GM18519 (cell line): ENCODE measurements around the gene RHOG.
"Not testable (repeated sequence)": the region's sequence is repeated elsewhere in the genome, so short reads cannot be mapped to it uniquely, and the experiment has no call there.

Experiments used
- ATAC-seq: cut with Tn5 transposase; IDR thresholded peaks from one replicate; pipeline ENCODE4 v1.9.1; 2021; ENCODE audit warnings: mild to moderate bottlenecking, moderate library complexity; ENCODE audit not compliant: unreplicated experiment, low FRiP score

The RHOG gene

GRCh38 chr11:3814832-3815231, 25.9 kb downstream of the RHOG start:
- ATAC-seq = not testable (repeated sequence)

GRCh38 chr11:3810951-3811350, 29.8 kb downstream of the RHOG start:
- no peak for ATAC-seq

- ATAC-seq = no peak
These were observed 30.3 kb downstream of the RHOG start for GRCh38 chr11:3810446-3810845.

GRCh38 chr11:3809624-3809928, 31.2 kb downstream of the RHOG start:
- ATAC-seq = no peak

- peak; percentile 89 for ATAC-seq
These were observed 31.7 kb downstream of the RHOG start for GRCh38 chr11:3808861-3809623.

- no peak for ATAC-seq
These were observed 32.6 kb downstream of the RHOG start, which contains the start of gene PGAP2 for GRCh38 chr11:3807909-3808860. TSS of gene PGAP2 (plus strand) at chr11:3808560. CDS start at chr11:3811260, 2,700 bp downstream.

GRCh38 chr11:3803726-3804495, 36.8 kb downstream of the RHOG start:
- ATAC-seq = no peak

DNA sequence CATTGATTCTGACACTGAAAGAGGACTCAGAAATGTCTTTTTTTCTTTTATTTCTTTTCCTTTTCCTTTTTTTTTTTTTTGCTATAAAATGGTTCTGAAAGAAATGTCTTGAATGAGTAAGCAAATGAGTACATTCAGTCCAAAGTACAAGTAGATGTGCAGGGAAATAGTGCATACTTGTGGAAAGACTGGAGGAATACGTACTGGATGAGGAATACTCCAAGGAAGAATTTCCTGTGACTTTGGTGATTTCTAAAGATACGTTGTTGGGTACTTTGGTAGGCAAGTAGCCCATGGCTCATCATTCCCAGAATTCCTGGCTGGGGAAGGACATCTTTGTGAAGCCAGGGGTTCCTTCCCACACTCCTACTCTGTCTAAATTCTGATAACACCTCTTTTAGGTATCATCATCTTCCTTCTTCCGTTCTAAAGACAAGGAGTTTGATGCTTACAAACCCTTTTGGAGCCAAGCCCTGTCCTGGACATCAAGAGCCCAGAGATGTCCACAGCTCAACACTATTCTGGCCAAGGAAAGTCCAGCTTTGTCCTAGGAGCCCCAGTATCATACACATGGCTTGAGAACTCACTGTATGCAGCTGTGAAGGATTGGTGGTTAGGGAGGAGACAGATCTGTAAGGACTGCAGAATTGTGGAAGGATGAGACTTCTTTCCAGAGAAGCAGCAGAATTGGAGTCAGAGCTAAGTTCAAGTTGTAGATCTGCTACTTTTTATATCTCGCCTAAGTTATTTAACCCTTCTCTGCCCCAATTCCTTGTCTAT, 38.6 kb downstream of the RHOG start:
- ATAC-seq = no peak

- no peak for ATAC-seq
These were observed 40.9 kb downstream of the RHOG start for GRCh38 chr11:3799873-3800272.

GRCh38 chr11:3799143-3799542, 41.6 kb downstream of the RHOG start:
- ATAC-seq = no peak

DNA sequence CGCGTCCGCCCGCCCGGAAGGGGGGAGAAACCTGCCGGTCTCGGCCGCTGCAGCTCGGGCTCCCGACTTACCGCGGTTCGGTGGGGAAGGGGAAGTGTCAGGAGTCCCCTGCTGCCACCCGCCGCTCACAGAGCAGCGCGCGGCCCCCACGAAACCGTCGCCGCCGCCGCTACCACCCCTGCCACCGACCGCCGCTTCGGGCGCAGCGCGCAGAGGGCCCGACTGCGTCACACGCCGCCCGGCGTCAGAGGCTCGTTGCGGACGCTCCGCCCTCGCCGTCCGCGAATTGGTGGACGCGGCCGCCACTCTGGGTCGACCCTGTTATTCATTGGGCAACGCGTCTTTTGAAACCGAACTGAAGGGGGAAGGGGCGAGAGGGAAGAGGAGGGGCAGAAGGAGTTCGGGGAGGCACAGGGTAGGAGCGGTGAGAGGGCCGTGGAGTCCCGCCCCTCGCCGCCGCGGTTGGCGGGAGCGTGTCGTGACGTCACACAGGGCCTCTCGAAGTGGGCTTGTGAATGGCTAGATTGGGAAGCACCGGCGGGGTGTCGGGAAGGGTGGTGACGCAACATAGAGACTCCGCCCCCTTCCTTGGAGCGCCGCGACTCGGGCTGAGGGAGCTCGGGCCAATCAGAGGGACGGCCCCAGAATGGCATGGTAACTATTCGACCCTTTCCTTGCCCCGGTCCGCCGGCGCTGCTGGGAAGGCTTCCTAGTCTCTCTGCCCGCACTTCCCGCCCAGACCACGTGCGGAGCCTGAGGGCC, 43.2 kb downstream of the RHOG start, which contains the start of gene NUP98:
NUP98 (minus strand) TSS at position 226 of the 762 bp plus-strand sequence. CDS start 15,437 bp downstream, outside the sequence.
- peak; percentile 79 for ATAC-seq

DNA sequence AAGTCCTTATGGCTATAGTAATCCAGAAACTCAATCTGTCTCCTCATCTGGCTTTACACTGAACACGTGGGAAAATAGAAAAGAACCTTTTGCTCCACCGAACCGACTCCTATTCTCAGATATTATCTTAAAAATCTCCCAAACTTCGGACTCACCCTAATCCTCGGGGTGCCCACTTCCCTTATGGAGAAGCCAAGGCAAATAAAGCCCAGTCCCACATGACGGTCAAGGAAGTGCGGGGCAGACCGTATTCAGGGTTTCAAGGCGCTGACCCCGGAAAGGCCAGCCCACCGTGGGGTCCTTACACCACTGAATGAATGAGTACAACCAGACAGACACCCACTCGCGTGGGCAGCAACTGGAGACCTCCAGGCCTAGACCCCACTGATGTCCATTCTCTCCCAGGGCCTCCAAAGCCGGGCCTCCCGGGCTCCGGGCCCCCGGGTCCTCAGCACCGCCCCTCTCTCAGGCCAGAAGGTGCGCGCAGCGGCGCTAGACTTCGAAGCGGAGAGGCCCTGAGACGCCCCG, 43.9 kb downstream of the RHOG start:
- peak; percentile 21 for ATAC-seq

DNA sequence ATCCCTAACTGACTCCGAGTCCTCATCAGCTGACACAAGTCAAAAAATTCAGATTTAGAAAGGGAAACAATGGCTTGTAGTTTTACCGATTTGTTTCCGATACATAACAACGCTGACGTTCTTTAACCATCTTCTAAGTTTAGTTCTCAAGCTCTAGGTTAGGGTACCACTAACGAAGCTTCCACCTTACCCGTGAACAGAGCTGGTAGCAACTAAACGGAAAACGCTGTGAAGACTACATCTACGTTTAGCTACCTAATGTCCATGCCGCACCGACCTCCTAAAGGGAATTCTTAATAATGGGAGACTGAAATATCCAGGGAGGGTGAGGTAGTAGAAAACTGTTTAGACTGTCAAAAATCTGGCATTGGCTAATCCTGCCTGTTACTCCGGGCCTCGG, 44.4 kb downstream of the RHOG start:
- no peak for ATAC-seq

DNA sequence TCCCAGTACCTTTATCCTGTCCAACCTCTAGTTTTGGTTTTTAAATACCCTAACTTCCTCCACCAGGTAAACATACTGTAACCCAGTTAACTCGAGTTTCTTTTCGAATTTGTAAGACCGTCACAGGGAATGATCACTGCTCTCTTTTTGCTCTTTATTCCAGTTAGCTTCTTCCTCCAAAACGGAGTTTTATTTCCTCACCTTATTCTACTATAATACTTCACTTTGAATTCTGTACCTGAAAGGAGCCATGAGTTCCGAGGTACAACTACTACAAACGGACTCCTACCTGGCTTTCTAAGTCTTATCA, 44.8 kb downstream of the RHOG start:
- ATAC-seq = no peak

DNA sequence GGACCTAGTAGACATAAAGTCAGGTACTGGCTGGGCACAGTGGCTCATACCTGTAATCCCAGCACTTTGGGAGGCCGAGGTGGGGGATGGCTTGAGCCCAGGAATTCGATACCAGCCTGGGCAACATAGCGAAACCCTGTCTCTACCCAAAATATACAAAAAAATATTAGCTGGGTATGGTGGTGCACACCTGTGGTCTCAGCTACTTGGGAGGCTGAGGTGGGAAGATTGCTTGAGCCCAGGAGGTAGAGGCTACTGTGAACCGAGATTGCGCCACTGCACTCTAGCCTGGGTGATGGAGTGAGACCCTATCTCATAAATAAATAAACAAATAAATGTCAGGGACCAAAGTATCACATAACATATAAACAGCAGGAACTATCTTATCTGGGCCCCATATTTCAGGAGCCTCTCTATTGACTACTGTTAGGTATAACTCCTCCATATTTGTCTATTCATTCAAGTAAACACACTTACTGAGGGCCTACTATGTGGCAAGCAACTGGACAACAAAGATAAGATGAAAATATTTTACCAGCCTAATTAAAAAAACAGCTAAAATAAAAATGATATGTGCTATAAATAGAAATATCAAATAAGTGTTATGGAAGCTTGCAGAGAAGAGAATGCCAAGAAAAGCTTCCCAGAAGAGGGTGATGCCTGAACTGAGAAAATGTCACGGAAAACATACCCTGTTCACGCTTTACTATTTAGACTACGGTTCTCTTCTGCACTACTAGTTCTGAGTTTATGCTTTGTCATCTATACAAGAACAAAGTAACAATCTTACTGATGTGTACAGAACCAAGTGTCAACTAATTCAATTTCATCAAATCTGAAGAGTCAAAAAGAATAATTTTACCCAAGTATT, 45.4 kb downstream of the RHOG start:
- ATAC-seq = no peak

GRCh38 chr11:3794387-3794786, 46.4 kb downstream of the RHOG start:
- ATAC-seq = not testable (repeated sequence)

- ATAC-seq = no peak
These were observed 53.9 kb downstream of the RHOG start for GRCh38 chr11:3786781-3787428.

DNA sequence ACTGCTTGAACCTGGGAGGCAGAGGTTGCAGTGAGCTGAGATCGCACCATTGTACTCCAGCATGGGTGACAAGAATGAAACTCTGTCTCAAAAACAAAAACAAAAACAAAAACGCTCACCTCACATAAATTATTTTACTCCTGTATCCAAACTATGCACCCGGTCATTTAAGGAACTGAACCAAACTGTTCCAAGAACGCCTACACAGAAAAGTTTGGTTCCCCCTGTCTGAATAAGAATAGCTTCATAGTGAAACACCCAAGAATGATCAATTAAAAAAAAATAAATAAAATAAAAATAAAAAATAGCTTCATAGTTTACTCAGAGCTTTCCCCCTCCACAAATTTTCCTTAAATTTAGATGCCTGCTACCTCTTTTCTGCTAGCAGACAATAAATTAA, 57.1 kb downstream of the RHOG start:
- ATAC-seq = no peak
